HG02943 (cell line): ENCODE measurements around the gene PTH1R.
A peak's percentile ranks its signal among the peaks of the same experiment; 100 is the strongest.

Experiments
- ATAC-seq: cut with Tn5 transposase; IDR thresholded peaks from one replicate; pipeline ENCODE4 v1.9.1; 2021; ENCODE audit warnings: mild to moderate bottlenecking, low read depth, moderate library complexity; ENCODE audit not compliant: unreplicated experiment

PTH1R gene

GRCh38 chr3:46877406-46878125, at the start of gene PTH1R:
Gene PTH1R (plus strand): TSS chr3:46877721. CDS start chr3:46883560, 5,839 bp downstream.
- ATAC-seq = no peak

- ATAC-seq = no peak
These were observed 47.8 kb upstream of the PTH1R start for GRCh38 chr3:46829699-46830208.

- ATAC-seq = no peak
These were observed 46.7 kb upstream of the PTH1R start for GRCh38 chr3:46830801-46831200.

- ATAC-seq = no peak
These were observed 46.2 kb upstream of the PTH1R start for GRCh38 chr3:46831316-46831715.

GRCh38 chr3:46831841-46832240, 45.7 kb upstream of the PTH1R start:
- no peak for ATAC-seq

- ATAC-seq = no peak
These were observed 43.9 kb upstream of the PTH1R start for GRCh38 chr3:46833346-46834300.

GRCh38 chr3:46835054-46835453, 42.5 kb upstream of the PTH1R start:
- no peak for ATAC-seq

GRCh38 chr3:46835491-46835890, 42.0 kb upstream of the PTH1R start:
- no peak for ATAC-seq

- no peak for ATAC-seq
These were observed 39.2 kb upstream of the PTH1R start for GRCh38 chr3:46838301-46838700.

GRCh38 chr3:46840491-46840890, 37.0 kb upstream of the PTH1R start:
- no peak for ATAC-seq

GRCh38 chr3:46843508-46843907, 34.0 kb upstream of the PTH1R start:
- no peak for ATAC-seq

GRCh38 chr3:46844397-46844796, 33.1 kb upstream of the PTH1R start:
- ATAC-seq = no peak

GRCh38 chr3:46844881-46845312, 32.6 kb upstream of the PTH1R start:
- no peak for ATAC-seq

- peak; percentile 19 for ATAC-seq
These were observed 32.1 kb upstream of the PTH1R start for GRCh38 chr3:46845397-46845859.

GRCh38 chr3:46845860-46846623, 31.5 kb upstream of the PTH1R start:
- ATAC-seq = peak; percentile 51

GRCh38 chr3:46846624-46847542, 30.6 kb upstream of the PTH1R start:
- ATAC-seq = no peak

GRCh38 chr3:46847744-46848143, 29.8 kb upstream of the PTH1R start:
- ATAC-seq = no peak

GRCh38 chr3:46848271-46849044, 29.1 kb upstream of the PTH1R start:
- ATAC-seq = no peak
